Measurements from ENCODE around the gene B4GALNT3.

DNA sequence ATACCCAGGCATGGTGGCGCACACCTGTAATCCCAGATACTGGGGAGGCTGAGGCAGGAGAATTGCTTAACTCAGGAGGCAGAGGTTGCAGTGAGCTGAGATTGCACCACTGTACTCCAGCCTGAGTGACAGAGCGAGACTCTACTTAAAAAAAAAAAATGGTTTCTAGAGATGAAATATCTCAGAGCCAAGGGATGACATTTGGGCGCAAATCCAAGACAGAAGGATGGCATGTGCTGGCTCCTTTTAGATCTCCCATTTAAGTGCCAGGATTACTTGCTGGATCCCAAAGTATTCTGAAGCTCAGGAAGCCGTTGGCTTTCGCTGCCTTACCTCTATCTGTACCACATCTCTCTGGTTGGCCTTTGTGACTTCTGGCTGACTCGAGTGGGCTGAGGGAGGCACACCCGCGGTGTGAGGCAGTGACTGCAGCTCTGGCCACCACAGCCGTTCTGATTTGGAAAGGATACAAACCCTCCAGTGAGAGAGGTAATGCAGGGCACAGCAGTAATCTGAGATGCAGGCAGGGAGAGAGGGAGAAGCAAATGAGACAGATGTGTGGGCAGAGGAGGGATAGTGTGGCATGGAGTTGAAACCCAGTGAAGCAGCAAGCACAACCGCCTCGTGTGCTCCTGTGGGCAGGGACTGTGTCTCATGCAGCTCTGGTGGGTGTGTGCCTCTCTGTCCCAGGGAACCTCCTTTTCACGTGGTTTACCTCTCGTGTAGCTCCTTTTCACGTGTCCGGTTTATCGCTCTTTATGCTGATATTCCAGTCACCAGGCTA, 4.9 kb downstream of the B4GALNT3 start:
- TF ChIP-seq RFX5 (IDR thresholded peaks at IDR 0.05; ENCODE audit: low read depth, low read length), result no peak
- no peak for TF ChIP-seq POLR2A (IDR thresholded peaks at IDR 0.05; ENCODE audit: insufficient read depth in 1 of 2, low read depth in 2 of 2, low read length in 2 of 2)
- TF ChIP-seq ZFP37 (CRISPR knock-in tag; IDR thresholded peaks at IDR 0.05; ENCODE audit: borderline replicate concordance), result no peak
- TF ChIP-seq TOE1 (CRISPR knock-in tag; IDR thresholded peaks at IDR 0.05), result no peak
